Muscle of back (tissue), 11 donors: ENCODE measurements around the gene JKAMP. TPM values are rescaled to one million over a fixed set of nuclear protein-coding genes. Genes with fewer than 3 reads are reported as not detected.

Experiments used
- DNase-seq, 3 donors: peaks; one replicate each; pipeline versions ENCODE4 v3.0.0 to v3.0.0-alpha.2; 2013
- polyA plus RNA-seq, 10 donors: library from polyadenylated mRNA; unstranded; fragments of 120-200 nt; gene quantifications; one replicate each; pipeline ENCODE4 v1.2.1, GENCODE V29; 2013; ENCODE audit not compliant: insufficient read length in 10 of 10

The JKAMP gene
- polyA plus RNA-seq, 10 donors = 34.0 to 56.0 (median 44.8) TPM

DNA sequence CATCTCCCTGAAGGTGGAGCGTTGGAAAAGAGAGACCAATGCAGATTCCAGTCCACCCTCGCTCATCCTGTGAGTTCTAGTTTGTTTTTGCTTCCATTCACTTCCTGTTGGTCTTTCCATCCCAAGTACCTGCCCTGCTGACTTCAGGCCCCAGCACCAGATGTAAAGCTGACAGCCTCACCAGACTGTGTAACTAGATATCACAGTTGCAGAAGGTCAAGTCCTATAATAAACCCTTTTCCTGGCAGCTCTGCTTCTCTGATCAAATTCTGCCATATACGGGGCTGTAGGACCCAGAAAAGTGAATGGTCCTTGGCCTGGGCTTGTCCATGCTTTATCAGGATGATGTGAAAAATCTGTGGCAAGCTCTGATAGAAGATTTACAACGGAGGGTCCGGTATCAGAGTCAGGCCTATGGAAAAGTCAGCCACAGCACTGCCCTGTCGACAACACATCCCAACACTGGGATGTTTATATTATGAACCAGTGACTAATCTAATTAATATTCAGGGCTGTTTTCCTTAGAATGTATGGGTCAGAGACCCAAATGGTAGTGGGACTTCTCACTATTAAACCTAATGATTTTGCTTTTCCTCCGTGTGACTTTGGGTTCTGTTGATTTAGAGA, 50.2 kb downstream of the JKAMP start:
- DNase-seq = no peak

DNA sequence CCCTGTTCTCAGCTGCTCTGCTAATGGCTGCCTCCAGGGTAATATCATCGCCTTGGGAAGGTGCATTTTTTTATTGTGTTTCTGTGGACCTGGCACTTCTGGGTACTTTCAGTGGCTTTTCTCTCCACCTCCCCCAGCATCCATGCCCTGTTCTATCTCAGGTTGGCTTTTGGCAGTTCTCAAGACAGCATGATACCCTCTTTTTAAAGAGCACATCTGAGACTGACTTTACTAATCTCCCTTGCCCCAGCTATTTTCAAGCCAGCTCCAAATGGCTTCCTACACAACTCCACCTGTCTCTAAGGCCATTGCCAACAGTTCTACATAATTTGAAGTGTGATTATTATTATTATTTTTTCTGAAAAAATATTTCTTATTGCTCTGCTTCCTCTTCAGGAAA, 53.2 kb downstream of the JKAMP start:
- no peak for DNase-seq

GRCh38 chr14:59538936-59539335, 54.6 kb downstream of the JKAMP start:
- DNase-seq = no peak

DNA sequence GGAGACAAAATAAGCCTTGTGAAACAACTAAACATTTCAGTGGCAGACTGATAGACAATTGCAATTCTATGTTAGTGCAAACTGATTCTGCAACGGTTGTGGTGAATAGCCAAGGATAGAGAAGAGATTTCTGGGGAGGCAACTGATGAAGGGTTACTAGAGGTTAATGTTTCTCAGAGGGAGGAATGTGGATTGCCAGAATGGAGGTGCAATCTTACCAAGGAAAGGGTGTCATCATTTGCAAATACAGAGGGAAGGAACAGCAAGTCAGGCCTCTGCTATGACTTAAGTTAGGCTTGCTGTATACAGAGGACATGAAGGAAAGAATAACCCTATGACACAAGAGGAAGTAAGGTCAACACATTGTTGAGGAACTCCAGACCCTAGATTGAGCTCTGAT, 56.5 kb downstream of the JKAMP start:
- DNase-seq = no peak

DNA sequence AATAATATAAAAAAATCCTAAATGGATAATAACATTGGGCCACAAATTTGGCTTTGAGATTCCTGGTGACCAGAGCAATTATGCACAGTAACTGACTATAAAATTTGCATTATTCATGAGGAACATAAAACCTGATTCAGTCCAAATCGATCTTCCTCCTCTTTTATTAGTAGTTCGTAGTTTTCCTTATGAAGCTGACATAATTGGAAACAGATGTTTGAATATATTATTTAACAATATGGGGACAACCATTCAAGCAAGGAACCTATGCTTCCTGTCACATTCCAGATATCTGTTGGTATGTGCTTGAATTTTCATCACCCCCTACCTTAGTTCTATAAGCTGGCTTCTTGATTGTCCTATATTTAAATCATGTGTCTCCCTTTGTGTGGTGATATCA, 57.4 kb downstream of the JKAMP start:
- DNase-seq = no peak

DNA sequence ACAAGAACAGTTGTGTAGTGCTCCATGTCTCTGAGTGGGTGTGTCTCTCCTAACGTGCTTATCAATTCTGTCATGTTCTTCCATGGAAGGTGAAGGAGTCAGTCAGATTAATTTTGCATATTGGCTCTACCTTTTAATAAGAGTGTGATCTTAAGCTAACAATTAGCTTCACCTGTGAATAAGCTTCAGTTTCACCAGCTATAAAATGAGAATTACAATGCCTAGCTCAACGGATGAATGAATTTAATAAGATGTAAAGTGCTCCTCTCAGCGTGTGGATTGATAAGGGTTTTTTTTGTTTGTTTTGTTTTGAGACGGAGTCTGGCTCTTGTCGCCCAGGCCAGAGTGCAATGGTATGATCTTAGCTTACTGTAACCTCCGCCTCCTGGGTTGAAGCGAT, 59.6 kb downstream of the JKAMP start:
- no peak for DNase-seq

- no peak for DNase-seq
Measured at GRCh38 chr14:59547310-59547709, 63.0 kb downstream of the JKAMP start.

Other genes with a start within 250 kb of the JKAMP start
- 1 to 10 TPM; 1.7 to 5.0 (median 2.6) TPM for gene GPR135, start 19.1 kb upstream of the JKAMP start, polyA plus RNA-seq
- gene L3HYPDH, start 109 bp upstream of the JKAMP start, polyA plus RNA-seq = 10 to 100 TPM; 17.2 to 33.3 (median 22.8) TPM
- not detected for gene CCDC175, start 92.3 kb downstream of the JKAMP start, polyA plus RNA-seq